Smooth muscle cell (in vitro differentiated cells): ENCODE measurements around the gene TEK. TPM values are rescaled to one million over a fixed set of nuclear protein-coding genes. Genes with fewer than 3 reads are reported as not detected.

Experiments used
- DNase-seq: peaks from one replicate; lab custom pipeline; 2025; ENCODE audit not compliant: unreplicated experiment; lab: John Stamatoyannopoulos, UW
- H2AFZ ChIP-seq: fragments of 200-600 bp; sonication (generic); 2 replicates; pipeline ENCODE4 v1.6.0; 2016; ENCODE audit warnings: antibody characterized with exemption, low read depth, mild to moderate bottlenecking
- H3F3A ChIP-seq: fragments of 200-600 bp; sonication (generic); 2 replicates; pipeline ENCODE4 v1.6.0; 2017; ENCODE audit warnings: antibody characterized with exemption, low read depth
- H3K27ac ChIP-seq: fragments of 200-600 bp; sonication (generic); 2 replicates; pipeline ENCODE4 v1.5.1; 2016; ENCODE audit warnings: low read depth, mild to moderate bottlenecking
- H3K27me3 ChIP-seq: fragments of 200-600 bp; sonication (generic); 2 replicates; pipeline ENCODE4 v1.6.1; 2016; ENCODE audit warnings: low read depth, mild to moderate bottlenecking
- H3K36me3 ChIP-seq: fragments of 200-600 bp; sonication (generic); 2 replicates; pipeline ENCODE4 v1.5.1; 2016; ENCODE audit warnings: low read depth
- H3K4me1 ChIP-seq: fragments of 200-600 bp; sonication (generic); 2 replicates; pipeline ENCODE4 v1.5.1; 2016; ENCODE audit warnings: low read depth
- H3K4me2 ChIP-seq: fragments of 200-600 bp; sonication (generic); 2 replicates; pipeline ENCODE4 v1.6.0; 2016; ENCODE audit warnings: mild to moderate bottlenecking
- H3K4me3 ChIP-seq: fragments of 200-600 bp; sonication (generic); 2 replicates; pipeline ENCODE4 v1.5.1; 2016; ENCODE audit warnings: mild to moderate bottlenecking
- H3K79me2 ChIP-seq: fragments of 200-600 bp; sonication (generic); 2 replicates; pipeline ENCODE4 v1.6.0; 2016; ENCODE audit warnings: low read depth, mild to moderate bottlenecking
- H3K9ac ChIP-seq: fragments of 200-600 bp; sonication (generic); 2 replicates; pipeline ENCODE4 v1.6.0; 2016; ENCODE audit warnings: low read depth
- H3K9me3 ChIP-seq: fragments of 200-600 bp; sonication (generic); replicated peaks from 2 replicates; pipeline ENCODE4 v1.5.1; 2016; ENCODE audit warnings: low read depth
- H4K20me1 ChIP-seq: fragments of 200-600 bp; sonication (generic); 2 replicates; pipeline ENCODE4 v1.6.0; 2016; ENCODE audit warnings: low read depth
- CTCF ChIP-seq: fragments of 200-600 bp; sonication (generic); IDR thresholded peaks from 2 replicates; pipeline ENCODE4 v1.5.1; 2017; ENCODE audit warnings: borderline replicate concordance, mild to moderate bottlenecking, antibody characterized with exemption; ENCODE audit not compliant: insufficient read depth, poor library complexity, severe bottlenecking
- WGBS: methylation state at CpG from one replicate; pipeline ENCODE4 v1.1.7; 2016; ENCODE audit warnings: low lambda C conversion rate; 5-methylcytosine and 5-hydroxymethylcytosine counted together
- polyA plus RNA-seq: library from polyadenylated mRNA; unstranded; fragments of >200 nt; fragmentation: Nextera tagmentation; extraction: Ambion mirVana; gene quantifications from 2 replicates; pipeline ENCODE4 v1.2.1, GENCODE V29; 2016
- total RNA-seq: library from RNA; depleted of rRNA; stranded (reverse); fragments of >200 nt; gene quantifications from 2 replicates; pipeline ENCODE4 v1.2.3, GENCODE V29; 2014

TEK gene
- total and polyA plus RNA-seq, 2 experiments from 2014 or later, result 36.0 to 58.9 TPM

- peaks cover under 1% of the 10 kb centered on the region for H3K4me1 ChIP-seq
- H3K27me3 ChIP-seq, result no peaks in the 10 kb centered on the region
- no peak for TF ChIP-seq CTCF
- 36% methylated on average over 2 of the region's 2 CpGs for WGBS
- no peak overlapping the region for H2AFZ ChIP-seq
- no peak overlapping the region for H3K9ac ChIP-seq
- peak overlapping the region; percentile 21 for H3K4me2 ChIP-seq
- H3K36me3 ChIP-seq, result no peaks in the 10 kb centered on the region
- H3F3A ChIP-seq, result no peaks in the 10 kb centered on the region
- no peaks in the 10 kb centered on the region for H4K20me1 ChIP-seq
- no peak for DNase-seq
- H3K9me3 ChIP-seq, result no peaks in the 10 kb centered on the region
- H3K27ac ChIP-seq, result peak overlapping the region; percentile 45
- no peak overlapping the region for H3K4me3 ChIP-seq
- peaks cover 23% of the 10 kb centered on the region for H3K79me2 ChIP-seq
Measured at GRCh38 chr9:27162045-27162444, 53.0 kb downstream of the TEK start.

- H3K4me2 ChIP-seq, result peak overlapping the region; percentile 7
Measured at GRCh38 chr9:27165068-27165467, 56.0 kb downstream of the TEK start.

GRCh38 chr9:27165670-27166069 lies 56.6 kb downstream of the TEK start:
- H2AFZ ChIP-seq, result no peak overlapping the region
- H3K36me3 ChIP-seq, result no peaks in the 10 kb centered on the region
- no peaks in the 10 kb centered on the region for H3K27me3 ChIP-seq
- no peaks in the 10 kb centered on the region for H3K4me1 ChIP-seq
- DNase-seq, result no peak
- no peak overlapping the region for H3K27ac ChIP-seq
- 84% methylated on average over 10 of the region's 10 CpGs for WGBS
- H3K9me3 ChIP-seq, result no peaks in the 10 kb centered on the region
- no peak overlapping the region for H3K4me3 ChIP-seq
- no peak overlapping the region for H3K9ac ChIP-seq
- H3K79me2 ChIP-seq, result peaks cover 29% of the 10 kb centered on the region
- no peak for TF ChIP-seq CTCF
- H4K20me1 ChIP-seq, result no peaks in the 10 kb centered on the region
- no peak overlapping the region for H3K4me2 ChIP-seq
- no peaks in the 10 kb centered on the region for H3F3A ChIP-seq

More at GRCh38 chr9:27165068-27165467, 56.0 kb downstream of the TEK start:
- 56% methylated on average over 3 of the region's 3 CpGs for WGBS
- H3K36me3 ChIP-seq, result no peaks in the 10 kb centered on the region
- no peak overlapping the region for H3K9ac ChIP-seq
- no peaks in the 10 kb centered on the region for H3F3A ChIP-seq
- H3K4me1 ChIP-seq, result no peaks in the 10 kb centered on the region
- H4K20me1 ChIP-seq, result no peaks in the 10 kb centered on the region
- no peaks in the 10 kb centered on the region for H3K9me3 ChIP-seq
- no peak overlapping the region for H2AFZ ChIP-seq
- H3K27ac ChIP-seq, result peak overlapping the region; percentile 43
- no peaks in the 10 kb centered on the region for H3K27me3 ChIP-seq
- no peak for DNase-seq
- no peak for TF ChIP-seq CTCF
- peaks cover 26% of the 10 kb centered on the region for H3K79me2 ChIP-seq
- no peak overlapping the region for H3K4me3 ChIP-seq

- Histone ChIP-seq H3K79me2 (peaks cover 28% of the 10 kb centered on the region), H3K27me3 (no peaks in the 10 kb centered on the region), H3K4me2 (no peak overlapping the region), H2AFZ (no peak overlapping the region), H4K20me1 (no peaks in the 10 kb centered on the region), H3K9ac (no peak overlapping the region), H3F3A (peaks cover 6% of the 10 kb centered on the region), H3K9me3 (no peaks in the 10 kb centered on the region), H3K27ac (no peak overlapping the region), H3K36me3 (peaks cover 6% of the 10 kb centered on the region), H3K4me1 (no peaks in the 10 kb centered on the region), H3K4me3 (no peak overlapping the region)
- no peak for TF ChIP-seq CTCF
- WGBS, result 98% methylated on average over 1 of the region's 1 CpG
- no peak for DNase-seq
Measured at GRCh38 chr9:27168496-27168895, 59.5 kb downstream of the TEK start.
